ENCODE measurements around the gene RAPGEF4. TPM values are rescaled to one million over a fixed set of nuclear protein-coding genes. Genes with fewer than 3 reads are reported as not detected.

RAPGEF4 gene
- total RNA-seq, 1 experiment from 2014 or later, result 1.4 TPM

GRCh38 chr2:173099271-173099670 is 363.6 kb downstream of the RAPGEF4 start:
- no peak overlapping the region for H4K91ac ChIP-seq (ENCODE audit: insufficient read length, low read depth, low read length)
- H2AFZ ChIP-seq (ENCODE audit: low read length), result no peak overlapping the region
- no peak for DNase-seq
- no peak overlapping the region for H2BK15ac ChIP-seq (ENCODE audit: low read depth, low read length)
- H4K5ac ChIP-seq (ENCODE audit: insufficient read length, low read depth, low read length), result no peak overlapping the region
- no peaks in the 10 kb centered on the region for H3K23me2 ChIP-seq (ENCODE audit: insufficient read length, low read depth, low read length, poor library complexity, severe bottlenecking)
- no CpG with 5 or more reads among the region's 2 CpGs for WGBS (ENCODE audit: extremely low coverage, insufficient read length, low lambda C conversion rate)
- no peak overlapping the region for H4K8ac ChIP-seq (replicated peaks; ENCODE audit: insufficient read length, low read depth, low read length)
- H3T11ph ChIP-seq (ENCODE audit: low read length), result no peak overlapping the region
- H3K4me1 Mint-ChIP-seq, result peaks cover 9 to 13% of the 10 kb centered on the region in 2 experiments
- no peak overlapping the region for H2AK5ac ChIP-seq (ENCODE audit: insufficient read length, low read length)
- no peak overlapping the region for H3K27ac Mint-ChIP-seq
- H2BK20ac ChIP-seq (ENCODE audit: low read depth, low read length, poor library complexity, severe bottlenecking), result no peak overlapping the region
- no peaks in the 10 kb centered on the region for H3K9me3 ChIP-seq (ENCODE audit: control insufficient read depth, low read depth, low read length)
- no peak overlapping the region for H3K9ac ChIP-seq (ENCODE audit: extremely low read depth, insufficient read length, low read length)
- no peak overlapping the region for H3K56ac ChIP-seq (ENCODE audit: insufficient read length, low read depth, low read length)
- H2BK12ac ChIP-seq (ENCODE audit: insufficient read length, low read depth, low read length), result no peak overlapping the region
- H2BK120ac ChIP-seq (ENCODE audit: low read depth, low read length, poor library complexity, severe bottlenecking), result no peak overlapping the region
- no peaks in the 10 kb centered on the region for H3K36me3 Mint-ChIP-seq (ENCODE audit: insufficient read depth in 1 of 3, low read depth in 3 of 3)
- H3K23ac ChIP-seq (ENCODE audit: insufficient read length, low read depth, low read length), result no peak overlapping the region
- no peak overlapping the region for H3K18ac ChIP-seq (ENCODE audit: insufficient read length, low read depth, low read length)
- no peaks in the 10 kb centered on the region for H3K79me2 ChIP-seq (ENCODE audit: insufficient read depth, low read length)
- H3K79me1 ChIP-seq (ENCODE audit: insufficient read depth, low read depth, low read length, poor library complexity, severe bottlenecking), result no peaks in the 10 kb centered on the region
- no peak overlapping the region for H3K27ac ChIP-seq (ENCODE audit: insufficient read length, low read depth, low read length)
- no peaks in the 10 kb centered on the region for H3K27me3 Mint-ChIP-seq (ENCODE audit: low read depth)
- TF ChIP-seq CTCF (conservative IDR thresholded peaks at IDR 0.05), result no peak
- H3K4me2 ChIP-seq (ENCODE audit: insufficient read depth, insufficient read length, low read length), result no peak overlapping the region
- H3K4me1 ChIP-seq (ENCODE audit: insufficient read depth, low read length), result peaks cover 2% of the 10 kb centered on the region
- no peaks in the 10 kb centered on the region for H4K20me1 ChIP-seq (ENCODE audit: control insufficient read depth, insufficient read depth, insufficient read length)
- H3K9me3 Mint-ChIP-seq, result no peaks in the 10 kb centered on the region
- no peaks in the 10 kb centered on the region for H3K27me3 ChIP-seq (ENCODE audit: insufficient read depth, low read length)
- no peak overlapping the region for H3K14ac ChIP-seq (ENCODE audit: insufficient read depth, low read length)
- no peak overlapping the region for H3K4me3 Mint-ChIP-seq
- H2BK5ac ChIP-seq (ENCODE audit: insufficient read length, low read length), result no peak overlapping the region
- H3K4ac ChIP-seq (ENCODE audit: low read depth, low read length), result no peak overlapping the region
